Hepatocyte (in vitro differentiated cells): Measurements from ENCODE around the gene TMBIM1. TPM values are rescaled to one million over a fixed set of nuclear protein-coding genes. Genes with fewer than 3 reads are reported as not detected.
"Not testable (repeated sequence)": the region's sequence is repeated elsewhere in the genome, so short reads cannot be mapped to it uniquely, and the experiment has no call there.

ENCODE experiments used
- DNase-seq: peaks from one replicate; pipeline ENCODE4 v3.0.0-alpha.2; 2016; ENCODE audit warnings: low spot score
- H2AFZ ChIP-seq: fragments of 200-600 bp; sonication (generic); 2 replicates; pipeline ENCODE4 v1.6.0; 2016; ENCODE audit warnings: antibody characterized with exemption, mild to moderate bottlenecking
- H3K27ac ChIP-seq: fragments of 200-600 bp; sonication (generic); 2 replicates; pipeline ENCODE4 v1.5.1; 2016; ENCODE audit warnings: mild to moderate bottlenecking
- H3K27me3 ChIP-seq: fragments of 200-600 bp; sonication (generic); 2 replicates; pipeline ENCODE4 v1.6.1; 2016
- H3K36me3 ChIP-seq: fragments of 200-600 bp; sonication (generic); replicated peaks from 2 replicates; pipeline ENCODE4 v1.5.1; 2016; ENCODE audit warnings: low read depth; ENCODE audit not compliant: insufficient read depth
- H3K4me1 ChIP-seq: fragments of 200-600 bp; sonication (generic); 2 replicates; pipeline ENCODE4 v1.5.1; 2016; ENCODE audit warnings: mild to moderate bottlenecking, moderate library complexity; ENCODE audit not compliant: insufficient read depth
- H3K4me2 ChIP-seq: fragments of 200-600 bp; sonication (generic); 2 replicates; pipeline ENCODE4 v1.6.0; 2016
- H3K4me3 ChIP-seq: fragments of 200-600 bp; sonication (generic); 2 replicates; pipeline ENCODE4 v1.5.1; 2016; ENCODE audit warnings: mild to moderate bottlenecking
- H3K79me2 ChIP-seq: fragments of 200-600 bp; sonication (generic); 2 replicates; pipeline ENCODE4 v1.6.0; 2017; ENCODE audit warnings: mild to moderate bottlenecking
- H3K9me2 ChIP-seq: fragments of 200-600 bp; sonication (generic); replicated peaks from 2 replicates; pipeline ENCODE4 v1.6.0; 2017; ENCODE audit warnings: mild to moderate bottlenecking; ENCODE audit not compliant: insufficient read depth
- H3K9me3 ChIP-seq: fragments of 200-600 bp; sonication (generic); 2 replicates; pipeline ENCODE4 v1.5.1; 2016; ENCODE audit warnings: low read depth, mild to moderate bottlenecking
- H4K20me1 ChIP-seq: fragments of 200-600 bp; sonication (generic); 2 replicates; pipeline ENCODE4 v1.6.0; 2016; ENCODE audit warnings: mild to moderate bottlenecking; ENCODE audit not compliant: insufficient read depth, poor library complexity, severe bottlenecking
- CTCF ChIP-seq: fragments of 200-600 bp; sonication (generic); IDR thresholded peaks from 2 replicates; pipeline ENCODE4 v1.5.1; 2016; ENCODE audit warnings: antibody characterized with exemption, mild to moderate bottlenecking; ENCODE audit not compliant: poor library complexity
- EZH2 ChIP-seq: fragments of 200-600 bp; sonication (generic); IDR thresholded peaks from 2 replicates; pipeline ENCODE4 v1.6.1; 2016; ENCODE audit warnings: antibody characterized with exemption, mild to moderate bottlenecking, borderline replicate concordance
- EZH2phosphoT487 ChIP-seq: fragments of 200-600 bp; sonication (generic); IDR thresholded peaks from one replicate; pipeline ENCODE4 v1.6.1; 2018; ENCODE audit warnings: antibody characterized with exemption, mild to moderate bottlenecking, low read depth, moderate library complexity; ENCODE audit not compliant: unreplicated experiment, severe bottlenecking
- WGBS: methylation state at CpG from one replicate; pipeline ENCODE4 v1.1.6; 2016; ENCODE audit warnings: low lambda C conversion rate; ENCODE audit errors: missing lambda C conversion rate; 5-methylcytosine and 5-hydroxymethylcytosine counted together
- polyA plus RNA-seq: library from polyadenylated mRNA; unstranded; fragments of >200 nt; fragmentation: Nextera tagmentation; extraction: Ambion mirVana; gene quantifications from 2 replicates; pipeline ENCODE4 v1.2.1, GENCODE V29; 2016
- total RNA-seq: library from RNA; depleted of rRNA; stranded (reverse); fragments of >200 nt; gene quantifications from 2 replicates; pipeline ENCODE4 v1.2.3, GENCODE V29; 2014

The TMBIM1 gene
- total and polyA plus RNA-seq, 2 experiments from 2014 or later: 224 to 302 TPM

GRCh38 chr2:218317835-218318234 is 25.5 kb upstream of the TMBIM1 start:
- Histone ChIP-seq H3K9me3 (no peaks in the 10 kb centered on the region), H3K27ac (peak overlapping the region; percentile 82)

GRCh38 chr2:218317303-218317630 is 25.0 kb upstream of the TMBIM1 start:
- Histone ChIP-seq H3K4me1 (peaks cover 18% of the 10 kb centered on the region), H3K36me3 (no peaks in the 10 kb centered on the region), H3K79me2 (no peaks in the 10 kb centered on the region), H3K4me2 (no peak overlapping the region), H3K9me2 (no peaks in the 10 kb centered on the region), H3K27ac (peak overlapping the region; percentile 82), H3K9me3 (no peaks in the 10 kb centered on the region), H4K20me1 (no peaks in the 10 kb centered on the region), H3K4me3 (no peak overlapping the region), H2AFZ (no peak overlapping the region), H3K27me3 (no peaks in the 10 kb centered on the region)
- 67% methylated on average over 1 of the region's 1 CpG for WGBS
- TF ChIP-seq EZH2: no peak
- no peak for DNase-seq

More at GRCh38 chr2:218317835-218318234, 25.5 kb upstream of the TMBIM1 start:
- 99% methylated on average over 4 of the region's 4 CpGs for WGBS
- H3K4me2 ChIP-seq: no peak overlapping the region
- DNase-seq: no peak
- H4K20me1 ChIP-seq: no peaks in the 10 kb centered on the region
- no peaks in the 10 kb centered on the region for H3K79me2 ChIP-seq
- no peak overlapping the region for H2AFZ ChIP-seq
- H3K36me3 ChIP-seq: no peaks in the 10 kb centered on the region
- peaks cover 18% of the 10 kb centered on the region for H3K4me1 ChIP-seq
- TF ChIP-seq EZH2 (no peak), CTCF (no peak), EZH2phosphoT487 (no peak)
- H3K4me3 ChIP-seq: no peak overlapping the region
- H3K9me2 ChIP-seq: no peaks in the 10 kb centered on the region
- no peaks in the 10 kb centered on the region for H3K27me3 ChIP-seq

- TF ChIP-seq CTCF (no peak), EZH2phosphoT487 (no peak), EZH2 (no peak)
These were observed 23.1 kb upstream of the TMBIM1 start for GRCh38 chr2:218315397-218315796.

GRCh38 chr2:218314764-218315163 is 22.5 kb upstream of the TMBIM1 start:
- H3K9me2 ChIP-seq, H3K36me3 ChIP-seq, H3K27me3 ChIP-seq, H3K9me3 ChIP-seq, H3K4me2 ChIP-seq, H3K27ac ChIP-seq, H3K4me3 ChIP-seq, H3K79me2 ChIP-seq, H4K20me1 ChIP-seq, H2AFZ ChIP-seq, DNase-seq: not testable (repeated sequence)
- 94% methylated on average over 4 of the region's 4 CpGs for WGBS
- H3K4me1 ChIP-seq: peaks cover 37% of the 10 kb centered on the region

More at GRCh38 chr2:218315397-218315796, 23.1 kb upstream of the TMBIM1 start:
- Histone ChIP-seq H3K27me3 (no peaks in the 10 kb centered on the region), H4K20me1 (no peaks in the 10 kb centered on the region), H3K4me2 (no peak overlapping the region), H3K9me3 (no peaks in the 10 kb centered on the region), H3K79me2 (no peaks in the 10 kb centered on the region), H3K9me2 (no peaks in the 10 kb centered on the region), H3K27ac (peak overlapping the region; percentile 82), H3K36me3 (no peaks in the 10 kb centered on the region), H3K4me3 (no peak overlapping the region), H2AFZ (no peak overlapping the region), H3K4me1 (peaks cover 31% of the 10 kb centered on the region)
- WGBS: 74% methylated on average over 8 of the region's 8 CpGs
- DNase-seq: no peak

- TF ChIP-seq CTCF (no peak), EZH2phosphoT487 (no peak), EZH2 (no peak)
- Histone ChIP-seq H3K9me2 (no peaks in the 10 kb centered on the region), H3K27ac (peak overlapping the region; percentile 96), H3K79me2 (no peaks in the 10 kb centered on the region), H3K4me1 (peaks cover 37% of the 10 kb centered on the region), H3K4me3 (no peak overlapping the region), H3K4me2 (no peak overlapping the region), H3K36me3 (no peaks in the 10 kb centered on the region), H2AFZ (no peak overlapping the region), H4K20me1 (no peaks in the 10 kb centered on the region), H3K9me3 (no peaks in the 10 kb centered on the region), H3K27me3 (no peaks in the 10 kb centered on the region)
- DNase-seq: no peak
- 77% methylated on average over 1 of the region's 1 CpG for WGBS
These were observed 21.1 kb upstream of the TMBIM1 start for GRCh38 chr2:218313356-218313755.
